WI38 (cell line): ENCODE data around the gene SPATA20.

ENCODE experiments used
- H3K4me3 ChIP-seq: 2 replicates; pipeline ENCODE4 v1.5.1; 2011; ENCODE audit warnings: low read depth, mild to moderate bottlenecking, control low read depth, low read length
- CTCF ChIP-seq: IDR thresholded peaks from 2 replicates; pipeline ENCODE4 v1.5.1; 2012; ENCODE audit warnings: low read depth, mild to moderate bottlenecking, control low read depth, low read length

Gene SPATA20

GRCh38 chr17:50514388-50514787 is 32.6 kb upstream of the SPATA20 start:
- no peak for TF ChIP-seq CTCF
- H3K4me3 ChIP-seq: no peak overlapping the region

GRCh38 chr17:50514936-50515702 is 31.9 kb upstream of the SPATA20 start:
- TF ChIP-seq CTCF: no peak
- no peak overlapping the region for H3K4me3 ChIP-seq

- TF ChIP-seq CTCF: no peak
- H3K4me3 ChIP-seq: no peak overlapping the region
Observed at GRCh38 chr17:50517011-50517410, 30.0 kb upstream of the SPATA20 start.

GRCh38 chr17:50517504-50518383 is 29.2 kb upstream of the SPATA20 start:
- no peak overlapping the region for H3K4me3 ChIP-seq
- TF ChIP-seq CTCF: no peak

DNA sequence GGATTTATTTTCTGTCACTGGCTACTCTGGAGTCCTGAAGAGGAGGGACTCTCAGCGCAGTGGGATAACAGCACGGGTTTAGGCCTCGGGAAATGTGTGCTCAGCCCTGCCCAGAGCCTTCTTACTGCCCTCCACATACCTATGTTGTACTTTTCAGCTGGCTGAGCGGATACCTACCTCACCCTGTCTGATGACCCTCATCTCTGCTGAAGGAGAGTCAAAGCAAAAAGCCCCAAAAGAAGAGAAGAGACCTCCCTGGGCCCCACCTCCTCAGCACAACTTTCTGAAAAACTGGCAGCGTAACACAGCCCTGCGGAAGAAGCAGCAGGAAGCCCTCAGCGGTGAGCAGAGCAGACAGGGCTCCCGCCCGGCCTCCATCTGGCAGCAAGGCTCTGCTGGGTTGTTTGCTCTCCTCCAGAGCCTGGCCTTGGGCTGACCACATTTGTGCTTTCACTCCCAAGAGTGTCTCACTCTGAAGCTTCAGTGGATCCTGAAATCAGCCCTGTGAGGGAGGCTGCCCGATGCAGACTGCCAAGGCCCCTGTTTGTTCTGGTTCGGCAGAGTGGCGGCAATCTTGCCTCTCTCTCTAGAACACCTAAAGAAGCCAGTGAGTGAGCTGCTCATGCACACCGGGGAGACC is 28.5 kb upstream of the SPATA20 start:
- no peak overlapping the region for H3K4me3 ChIP-seq
- no peak for TF ChIP-seq CTCF

DNA sequence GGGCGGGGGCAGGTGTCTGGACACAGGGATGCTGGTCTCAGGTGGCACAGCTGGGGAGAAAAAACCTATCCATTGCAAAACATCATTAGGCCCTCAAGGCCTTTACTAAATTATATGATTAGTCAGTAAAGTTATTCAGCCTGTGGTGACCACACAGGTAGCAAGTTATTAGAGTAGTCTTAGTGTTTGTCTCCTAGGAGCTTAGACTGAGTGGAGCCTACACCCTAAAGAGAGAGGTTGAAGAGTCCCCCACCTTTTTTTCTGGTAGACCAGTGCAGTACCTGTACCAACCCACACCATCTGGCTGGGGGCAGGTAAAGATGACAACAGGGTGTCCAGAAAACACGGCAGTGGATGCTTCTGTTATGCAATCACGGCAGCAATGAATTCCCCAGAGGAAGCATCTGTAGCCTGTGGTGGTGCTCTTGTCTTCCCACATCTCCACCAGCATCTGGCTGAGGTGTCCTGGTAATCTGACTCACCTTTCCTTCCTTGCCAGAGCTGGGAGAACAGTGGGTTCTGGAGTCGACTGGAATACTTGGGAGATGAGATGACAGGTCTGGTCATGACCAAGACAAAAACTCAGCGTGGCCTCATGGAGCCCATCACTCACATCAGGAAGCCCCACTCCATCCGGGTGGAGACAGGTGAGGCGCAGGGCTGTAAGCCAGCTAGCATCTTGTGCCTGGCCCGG is 27.7 kb upstream of the SPATA20 start:
- no peak for TF ChIP-seq CTCF
- no peak overlapping the region for H3K4me3 ChIP-seq
